Ascending aorta (tissue), 2 donors: Measurements from ENCODE around the gene CTDSPL. TPM values are rescaled to one million over a fixed set of nuclear protein-coding genes. Genes with fewer than 3 reads are reported as not detected.

ENCODE experiments used
- DNase-seq, 2 donors: peaks; one replicate each; pipeline ENCODE4 v3.0.0-alpha.2; 2019; ENCODE audit warnings: low spot score in 2 of 2
- H3K27ac ChIP-seq, 2 donors: fragments of 200-600 bp; sonication (generic); one replicate each; pipeline ENCODE4 v1.5.1; 2016 to 2017; ENCODE audit warnings: mild to moderate bottlenecking in 1 of 2
- H3K27me3 ChIP-seq: fragments of 200-600 bp; sonication (generic); one replicate; pipeline ENCODE4 v1.5.1; 2017
- H3K36me3 ChIP-seq, 2 donors: fragments of 200-600 bp; sonication (generic); one replicate each; pipeline ENCODE4 v1.5.1; 2016
- H3K4me1 ChIP-seq, 2 donors: fragments of 200-600 bp; sonication (generic); one replicate each; pipeline ENCODE4 v1.5.1; 2016 to 2017; ENCODE audit warnings: mild to moderate bottlenecking in 1 of 2
- H3K4me3 ChIP-seq, 2 donors: fragments of 200-600 bp; sonication (generic); one replicate each; pipeline ENCODE4 v1.5.1; 2016 to 2017; ENCODE audit warnings: mild to moderate bottlenecking in 1 of 2
- H3K9me3 ChIP-seq, 2 donors: fragments of 200-600 bp; sonication (generic); one replicate each; pipeline ENCODE4 v1.5.1; 2016
- intact Hi-C: fragments of 100-400 bp; cut with DNase I; formaldehyde crosslinking; loops from one replicate; pipeline ENCODE4 v1.15.1; 2023
- total RNA-seq: library from RNA; depleted of rRNA; stranded (reverse); fragments of >200 nt; gene quantifications from one replicate; pipeline ENCODE4 v1.1.0, GENCODE V29; 2016
- TF ChIP-seq, protein P1 (sequence below), 3 experiments: fragments of 200-600 bp in 2 of 3; fragments of 450-650 bp in 1 of 3; sonication (generic) in 2 of 3; IDR thresholded peaks; one replicate each; pipeline ENCODE4 v1.5.1; 2016 to 2019; ENCODE audit warnings: antibody characterized with exemption in 3 of 3, mild to moderate bottlenecking in 1 of 3, moderate library complexity in 1 of 3

Gene CTDSPL
- total RNA-seq, 1 donor from 2014 or later: 80.9 TPM

DNA sequence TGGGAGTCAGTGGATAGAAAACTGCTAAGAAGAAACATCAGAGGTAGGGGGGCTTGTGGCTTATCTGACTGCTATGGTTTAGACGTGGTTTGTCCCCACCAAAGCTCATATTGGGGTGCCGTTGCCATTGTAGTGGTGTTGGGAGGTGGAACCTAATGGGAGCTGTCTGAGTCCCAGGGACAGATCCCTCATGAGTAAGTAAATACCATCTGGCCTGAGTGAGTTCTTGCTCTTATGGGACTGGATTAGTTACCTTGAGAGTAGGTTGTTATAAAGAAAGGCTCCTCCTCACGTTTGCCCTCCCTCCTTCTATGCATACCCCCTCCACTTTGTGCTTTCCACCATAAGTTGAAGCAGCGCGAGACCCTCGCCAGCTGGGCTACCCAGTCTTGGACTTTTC lies 75.5 kb downstream of the CTDSPL start:
- Histone ChIP-seq H3K9me3 (no peaks in the 10 kb centered on the region), H3K27ac (peak overlapping the region; percentile 18 to 67), H3K36me3 (no peaks in the 10 kb centered on the region), H3K4me1 (peaks cover 14 to 34% of the 10 kb centered on the region in 2 donors), H3K4me3 (no peak overlapping the region), H3K27me3 (no peaks in the 10 kb centered on the region)
- TF ChIP-seq, protein P1, sequence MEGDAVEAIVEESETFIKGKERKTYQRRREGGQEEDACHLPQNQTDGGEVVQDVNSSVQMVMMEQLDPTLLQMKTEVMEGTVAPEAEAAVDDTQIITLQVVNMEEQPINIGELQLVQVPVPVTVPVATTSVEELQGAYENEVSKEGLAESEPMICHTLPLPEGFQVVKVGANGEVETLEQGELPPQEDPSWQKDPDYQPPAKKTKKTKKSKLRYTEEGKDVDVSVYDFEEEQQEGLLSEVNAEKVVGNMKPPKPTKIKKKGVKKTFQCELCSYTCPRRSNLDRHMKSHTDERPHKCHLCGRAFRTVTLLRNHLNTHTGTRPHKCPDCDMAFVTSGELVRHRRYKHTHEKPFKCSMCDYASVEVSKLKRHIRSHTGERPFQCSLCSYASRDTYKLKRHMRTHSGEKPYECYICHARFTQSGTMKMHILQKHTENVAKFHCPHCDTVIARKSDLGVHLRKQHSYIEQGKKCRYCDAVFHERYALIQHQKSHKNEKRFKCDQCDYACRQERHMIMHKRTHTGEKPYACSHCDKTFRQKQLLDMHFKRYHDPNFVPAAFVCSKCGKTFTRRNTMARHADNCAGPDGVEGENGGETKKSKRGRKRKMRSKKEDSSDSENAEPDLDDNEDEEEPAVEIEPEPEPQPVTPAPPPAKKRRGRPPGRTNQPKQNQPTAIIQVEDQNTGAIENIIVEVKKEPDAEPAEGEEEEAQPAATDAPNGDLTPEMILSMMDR (IDR thresholded peaks at IDR 0.05): no peak
- intact Hi-C loops: no loop called here
- DNase-seq: no peak

DNA sequence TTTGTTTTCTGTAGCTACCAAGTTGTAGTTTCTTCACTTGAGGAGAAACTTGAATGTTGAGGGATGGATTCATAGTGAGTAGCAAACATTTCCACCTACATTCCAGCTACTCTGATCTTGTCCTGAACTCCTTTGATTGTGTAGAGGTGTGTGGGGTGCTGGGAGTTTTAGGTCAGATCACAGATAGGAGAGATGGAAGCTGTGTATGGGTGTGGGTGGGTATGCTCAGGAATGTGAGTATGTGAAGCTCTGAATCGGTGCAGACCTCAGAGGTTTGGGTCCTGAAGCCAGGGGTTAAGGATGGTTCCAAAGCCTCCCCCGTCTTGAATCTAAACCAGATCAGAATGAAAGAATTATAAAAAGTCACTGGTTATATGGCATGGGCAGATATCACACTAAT lies 76.3 kb downstream of the CTDSPL start:
- no peak overlapping the region for H3K4me3 ChIP-seq
- H3K27me3 ChIP-seq: no peaks in the 10 kb centered on the region
- peak overlapping the region; percentile 18 to 67 for H3K27ac ChIP-seq
- no peak for DNase-seq
- H3K9me3 ChIP-seq: no peaks in the 10 kb centered on the region
- intact Hi-C loops: no loop called here
- TF ChIP-seq, protein P1 (IDR thresholded peaks at IDR 0.05): no peak
- H3K36me3 ChIP-seq: no peaks in the 10 kb centered on the region
- peaks cover 14 to 37% of the 10 kb centered on the region in 2 donors for H3K4me1 ChIP-seq

DNA sequence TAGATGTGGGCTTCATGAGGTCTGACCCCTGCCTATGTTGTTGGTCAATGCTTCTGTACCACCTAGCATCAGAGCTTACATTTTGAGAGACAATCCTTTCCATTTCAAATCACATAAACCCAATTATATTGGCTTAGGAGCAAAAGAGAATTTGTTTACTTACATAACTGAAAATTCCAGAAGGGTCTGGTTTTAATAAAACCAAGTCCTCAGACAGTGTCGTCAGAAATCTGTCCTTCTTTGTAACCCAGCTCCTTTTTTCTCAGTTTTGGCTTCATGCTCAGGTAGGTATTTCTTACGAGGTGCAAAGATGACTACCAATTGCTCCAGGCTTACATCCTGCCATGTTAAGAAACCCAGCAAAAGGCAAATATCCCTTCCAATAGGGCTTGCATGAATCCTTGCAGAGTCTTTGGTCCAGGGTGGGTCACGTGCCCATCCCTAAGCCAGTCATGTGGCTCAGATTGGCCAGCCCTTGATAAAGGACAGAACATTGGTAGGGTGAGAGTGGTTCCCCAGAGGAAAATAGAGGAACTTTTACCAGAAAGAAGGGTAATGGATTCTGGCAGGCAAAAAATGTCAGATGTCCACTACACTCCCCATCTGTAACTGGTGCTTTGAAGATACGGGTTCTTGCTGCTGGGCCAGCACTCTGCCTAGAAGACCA lies 78.7 kb downstream of the CTDSPL start:
- no peaks in the 10 kb centered on the region for H3K36me3 ChIP-seq
- TF ChIP-seq, protein P1 (IDR thresholded peaks at IDR 0.05): no peak
- H3K9me3 ChIP-seq: no peaks in the 10 kb centered on the region
- intact Hi-C loops: no loop called here
- no peaks in the 10 kb centered on the region for H3K27me3 ChIP-seq
- no peak overlapping the region for H3K4me3 ChIP-seq
- DNase-seq: no peak
- H3K4me1 ChIP-seq: peaks cover 15 to 40% of the 10 kb centered on the region in 2 donors
- H3K27ac ChIP-seq: no peak overlapping the region

DNA sequence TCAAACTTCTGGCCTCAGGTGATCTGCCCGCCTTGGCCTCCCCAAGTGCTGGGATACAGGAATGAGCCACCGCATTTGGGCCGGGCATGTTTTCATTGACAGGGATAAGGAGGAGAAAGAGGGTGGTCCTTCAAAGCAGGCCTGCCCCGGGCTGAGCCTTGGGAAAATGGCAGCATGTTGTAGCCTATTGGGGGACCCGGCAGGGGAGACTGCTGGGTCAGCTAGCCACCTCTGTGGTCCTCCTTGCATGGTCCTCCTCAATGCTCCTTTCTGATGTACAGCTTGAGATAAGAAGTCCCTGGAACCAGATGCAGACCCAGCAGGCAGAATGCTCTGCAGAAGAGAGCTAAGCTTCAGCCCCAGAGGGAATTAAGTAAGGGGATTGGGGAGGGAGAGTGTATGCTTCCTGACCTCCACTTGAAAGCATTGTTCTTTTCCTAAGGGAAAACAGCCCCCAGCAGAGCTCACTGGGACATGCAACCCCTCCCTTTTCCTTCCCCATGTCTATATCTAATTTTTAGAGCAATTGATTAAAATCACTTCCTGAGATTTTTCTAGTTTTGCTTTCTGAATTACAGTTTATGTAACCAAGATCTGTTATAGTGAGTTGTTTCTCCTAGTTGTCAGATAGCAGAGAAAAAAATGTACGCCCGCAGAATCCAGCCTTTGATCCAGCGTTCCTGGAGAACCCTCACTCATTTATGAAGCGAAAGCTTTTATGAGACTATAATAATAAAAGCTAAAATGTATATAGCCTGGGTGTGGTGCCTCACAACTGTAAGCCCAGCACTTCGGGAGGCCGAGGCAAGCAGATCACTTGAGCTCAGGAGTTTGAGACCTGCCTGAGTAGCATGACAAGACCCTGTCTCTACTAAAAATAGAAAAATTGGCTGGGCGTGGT lies 80.2 kb downstream of the CTDSPL start:
- Histone ChIP-seq H3K9me3 (no peaks in the 10 kb centered on the region), H3K4me1 (peaks cover 16 to 45% of the 10 kb centered on the region in 2 donors)

DNA sequence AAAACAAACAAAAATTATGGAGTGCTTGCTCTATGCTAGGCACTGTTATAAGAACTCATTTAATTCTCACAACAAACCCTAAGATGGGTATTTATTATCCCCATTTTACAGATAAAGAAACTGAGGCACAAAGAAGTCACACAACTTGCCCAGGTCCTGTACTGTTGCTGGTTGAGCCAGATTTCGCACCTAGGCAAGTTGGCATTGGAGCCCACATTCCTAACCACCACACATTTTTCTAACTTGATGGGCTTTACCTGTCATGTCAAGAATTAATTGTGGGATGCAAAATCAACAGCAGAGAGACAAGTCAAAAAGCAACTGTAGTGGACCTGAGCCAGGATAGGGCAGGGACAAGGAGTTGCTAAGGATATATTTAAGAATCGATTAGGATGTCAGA lies 81.0 kb downstream of the CTDSPL start:
- intact Hi-C loops: no loop called here
- no peak for DNase-seq
- Histone ChIP-seq H3K27me3 (no peaks in the 10 kb centered on the region), H3K4me3 (no peak overlapping the region), H3K36me3 (no peaks in the 10 kb centered on the region), H3K9me3 (no peaks in the 10 kb centered on the region), H3K4me1 (peaks cover 15 to 41% of the 10 kb centered on the region in 2 donors), H3K27ac (no peak overlapping the region)
- TF ChIP-seq, protein P1 (IDR thresholded peaks at IDR 0.05): no peak

More for the DNA sequence above, 80.2 kb downstream of the CTDSPL start:
- TF ChIP-seq, protein P1 (IDR thresholded peaks at IDR 0.05): no peak
- intact Hi-C loops: no loop called here
- no peaks in the 10 kb centered on the region for H3K27me3 ChIP-seq
- no peak overlapping the region for H3K4me3 ChIP-seq
- H3K36me3 ChIP-seq: no peaks in the 10 kb centered on the region
- H3K27ac ChIP-seq: peak overlapping the region; percentile 16
- no peak for DNase-seq
